Hepatocyte (in vitro differentiated cells): ENCODE results near the gene TANGO6. TPM values are rescaled to one million over a fixed set of nuclear protein-coding genes. Genes with fewer than 3 reads are reported as not detected.

Experiments used
- DNase-seq: peaks from one replicate; pipeline ENCODE4 v3.0.0-alpha.2; 2016; ENCODE audit warnings: low spot score
- H2AFZ ChIP-seq: fragments of 200-600 bp; sonication (generic); 2 replicates; pipeline ENCODE4 v1.6.0; 2016; ENCODE audit warnings: antibody characterized with exemption, mild to moderate bottlenecking
- H3K27ac ChIP-seq: fragments of 200-600 bp; sonication (generic); 2 replicates; pipeline ENCODE4 v1.5.1; 2016; ENCODE audit warnings: mild to moderate bottlenecking
- H3K27me3 ChIP-seq: fragments of 200-600 bp; sonication (generic); 2 replicates; pipeline ENCODE4 v1.6.1; 2016
- H3K36me3 ChIP-seq: fragments of 200-600 bp; sonication (generic); replicated peaks from 2 replicates; pipeline ENCODE4 v1.5.1; 2016; ENCODE audit warnings: low read depth; ENCODE audit not compliant: insufficient read depth
- H3K4me1 ChIP-seq: fragments of 200-600 bp; sonication (generic); 2 replicates; pipeline ENCODE4 v1.5.1; 2016; ENCODE audit warnings: mild to moderate bottlenecking, moderate library complexity; ENCODE audit not compliant: insufficient read depth
- H3K4me2 ChIP-seq: fragments of 200-600 bp; sonication (generic); 2 replicates; pipeline ENCODE4 v1.6.0; 2016
- H3K4me3 ChIP-seq: fragments of 200-600 bp; sonication (generic); 2 replicates; pipeline ENCODE4 v1.5.1; 2016; ENCODE audit warnings: mild to moderate bottlenecking
- H3K79me2 ChIP-seq: fragments of 200-600 bp; sonication (generic); 2 replicates; pipeline ENCODE4 v1.6.0; 2017; ENCODE audit warnings: mild to moderate bottlenecking
- H3K9me2 ChIP-seq: fragments of 200-600 bp; sonication (generic); replicated peaks from 2 replicates; pipeline ENCODE4 v1.6.0; 2017; ENCODE audit warnings: mild to moderate bottlenecking; ENCODE audit not compliant: insufficient read depth
- H3K9me3 ChIP-seq: fragments of 200-600 bp; sonication (generic); 2 replicates; pipeline ENCODE4 v1.5.1; 2016; ENCODE audit warnings: low read depth, mild to moderate bottlenecking
- H4K20me1 ChIP-seq: fragments of 200-600 bp; sonication (generic); 2 replicates; pipeline ENCODE4 v1.6.0; 2016; ENCODE audit warnings: mild to moderate bottlenecking; ENCODE audit not compliant: insufficient read depth, poor library complexity, severe bottlenecking
- EZH2 ChIP-seq: fragments of 200-600 bp; sonication (generic); IDR thresholded peaks from 2 replicates; pipeline ENCODE4 v1.6.1; 2016; ENCODE audit warnings: antibody characterized with exemption, mild to moderate bottlenecking, borderline replicate concordance
- EZH2phosphoT487 ChIP-seq: fragments of 200-600 bp; sonication (generic); IDR thresholded peaks from one replicate; pipeline ENCODE4 v1.6.1; 2018; ENCODE audit warnings: antibody characterized with exemption, mild to moderate bottlenecking, low read depth, moderate library complexity; ENCODE audit not compliant: unreplicated experiment, severe bottlenecking
- WGBS: methylation state at CpG from one replicate; pipeline ENCODE4 v1.1.6; 2016; ENCODE audit warnings: low lambda C conversion rate; ENCODE audit errors: missing lambda C conversion rate; 5-methylcytosine and 5-hydroxymethylcytosine counted together
- polyA plus RNA-seq: library from polyadenylated mRNA; unstranded; fragments of >200 nt; fragmentation: Nextera tagmentation; extraction: Ambion mirVana; gene quantifications from 2 replicates; pipeline ENCODE4 v1.2.1, GENCODE V29; 2016
- total RNA-seq: library from RNA; depleted of rRNA; stranded (reverse); fragments of >200 nt; gene quantifications from 2 replicates; pipeline ENCODE4 v1.2.3, GENCODE V29; 2014
- TF ChIP-seq, protein P1 (sequence below): fragments of 200-600 bp; sonication (generic); IDR thresholded peaks from 2 replicates; pipeline ENCODE4 v1.5.1; 2016; ENCODE audit warnings: antibody characterized with exemption, mild to moderate bottlenecking; ENCODE audit not compliant: poor library complexity

The TANGO6 gene
- total and polyA plus RNA-seq, 2 experiments from 2014 or later: 4.8 to 6.5 TPM

DNA sequence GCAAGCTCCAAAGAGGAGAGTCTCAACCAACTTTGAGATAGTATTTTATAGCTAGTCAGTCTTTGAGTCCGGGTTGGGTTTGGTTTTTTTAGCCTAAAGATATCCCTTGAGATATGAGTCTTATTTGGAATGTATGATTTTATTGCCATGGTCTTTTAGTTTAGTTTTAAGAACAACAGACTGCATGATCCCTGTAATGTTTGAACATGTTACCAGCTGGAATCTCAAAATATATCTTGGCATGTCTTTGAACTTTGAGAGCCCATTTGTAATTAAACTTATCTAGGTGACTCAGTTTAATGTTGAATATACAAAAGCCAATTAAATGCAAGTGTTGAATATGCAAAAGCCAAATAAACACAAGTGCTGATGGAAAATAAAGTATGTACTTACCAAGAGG, 100.6 kb downstream of the TANGO6 start:
- Histone ChIP-seq H4K20me1 (no peaks in the 10 kb centered on the region), H3K27me3 (no peaks in the 10 kb centered on the region), H3K4me3 (no peak overlapping the region), H3K36me3 (no peaks in the 10 kb centered on the region), H3K4me2 (no peak overlapping the region), H3K9me2 (no peaks in the 10 kb centered on the region), H3K9me3 (no peaks in the 10 kb centered on the region), H2AFZ (no peak overlapping the region), H3K79me2 (no peaks in the 10 kb centered on the region), H3K4me1 (no peaks in the 10 kb centered on the region), H3K27ac (no peak overlapping the region)
- WGBS: 64% methylated on average over 1 of the region's 1 CpG
- no peak for DNase-seq
- TF ChIP-seq, protein P1, sequence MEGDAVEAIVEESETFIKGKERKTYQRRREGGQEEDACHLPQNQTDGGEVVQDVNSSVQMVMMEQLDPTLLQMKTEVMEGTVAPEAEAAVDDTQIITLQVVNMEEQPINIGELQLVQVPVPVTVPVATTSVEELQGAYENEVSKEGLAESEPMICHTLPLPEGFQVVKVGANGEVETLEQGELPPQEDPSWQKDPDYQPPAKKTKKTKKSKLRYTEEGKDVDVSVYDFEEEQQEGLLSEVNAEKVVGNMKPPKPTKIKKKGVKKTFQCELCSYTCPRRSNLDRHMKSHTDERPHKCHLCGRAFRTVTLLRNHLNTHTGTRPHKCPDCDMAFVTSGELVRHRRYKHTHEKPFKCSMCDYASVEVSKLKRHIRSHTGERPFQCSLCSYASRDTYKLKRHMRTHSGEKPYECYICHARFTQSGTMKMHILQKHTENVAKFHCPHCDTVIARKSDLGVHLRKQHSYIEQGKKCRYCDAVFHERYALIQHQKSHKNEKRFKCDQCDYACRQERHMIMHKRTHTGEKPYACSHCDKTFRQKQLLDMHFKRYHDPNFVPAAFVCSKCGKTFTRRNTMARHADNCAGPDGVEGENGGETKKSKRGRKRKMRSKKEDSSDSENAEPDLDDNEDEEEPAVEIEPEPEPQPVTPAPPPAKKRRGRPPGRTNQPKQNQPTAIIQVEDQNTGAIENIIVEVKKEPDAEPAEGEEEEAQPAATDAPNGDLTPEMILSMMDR: no peak
- no peak for TF ChIP-seq EZH2phosphoT487
- no peak for TF ChIP-seq EZH2

DNA sequence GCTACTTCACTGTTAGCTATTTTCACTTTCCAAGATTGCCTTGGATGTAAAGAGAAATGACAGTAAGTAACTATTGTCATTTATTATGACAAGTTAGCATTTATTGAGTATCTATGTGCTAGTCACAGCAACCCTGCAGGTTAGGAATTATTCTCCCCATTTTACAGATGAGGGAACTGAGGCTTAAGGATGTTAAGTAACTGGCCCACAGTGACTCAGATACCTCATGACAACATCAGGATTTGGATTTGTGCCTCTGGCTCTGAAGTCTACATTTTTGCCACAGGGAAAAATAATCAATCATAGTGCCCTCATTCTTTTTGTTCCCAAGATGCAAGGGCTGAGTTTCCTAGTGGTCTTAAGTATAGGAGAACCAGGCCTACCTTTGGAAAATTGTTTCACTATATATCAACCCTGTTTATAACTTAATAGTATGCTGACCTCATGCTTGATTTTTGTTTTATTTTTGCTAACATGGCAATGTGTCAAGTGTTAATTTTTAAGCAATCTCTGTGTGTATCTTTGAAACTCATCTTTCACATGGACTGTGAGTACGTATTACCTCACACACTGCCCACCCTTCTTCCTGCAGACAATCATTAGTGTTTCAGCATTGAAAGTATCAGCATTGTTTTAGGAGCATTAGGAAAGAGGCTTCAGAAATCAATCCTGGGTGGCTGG, 105.0 kb downstream of the TANGO6 start:
- H3K9me2 ChIP-seq: no peaks in the 10 kb centered on the region
- no peak overlapping the region for H2AFZ ChIP-seq
- H3K9me3 ChIP-seq: no peaks in the 10 kb centered on the region
- 82% methylated on average over 1 of the region's 1 CpG for WGBS
- H3K4me3 ChIP-seq: no peak overlapping the region
- H3K36me3 ChIP-seq: no peaks in the 10 kb centered on the region
- no peak overlapping the region for H3K4me2 ChIP-seq
- TF ChIP-seq, protein P1: no peak
- no peak for TF ChIP-seq EZH2phosphoT487
- no peak for TF ChIP-seq EZH2
- no peak overlapping the region for H3K27ac ChIP-seq
- no peaks in the 10 kb centered on the region for H3K79me2 ChIP-seq
- DNase-seq: no peak
- H4K20me1 ChIP-seq: no peaks in the 10 kb centered on the region
- H3K27me3 ChIP-seq: no peaks in the 10 kb centered on the region
- H3K4me1 ChIP-seq: no peaks in the 10 kb centered on the region

DNA sequence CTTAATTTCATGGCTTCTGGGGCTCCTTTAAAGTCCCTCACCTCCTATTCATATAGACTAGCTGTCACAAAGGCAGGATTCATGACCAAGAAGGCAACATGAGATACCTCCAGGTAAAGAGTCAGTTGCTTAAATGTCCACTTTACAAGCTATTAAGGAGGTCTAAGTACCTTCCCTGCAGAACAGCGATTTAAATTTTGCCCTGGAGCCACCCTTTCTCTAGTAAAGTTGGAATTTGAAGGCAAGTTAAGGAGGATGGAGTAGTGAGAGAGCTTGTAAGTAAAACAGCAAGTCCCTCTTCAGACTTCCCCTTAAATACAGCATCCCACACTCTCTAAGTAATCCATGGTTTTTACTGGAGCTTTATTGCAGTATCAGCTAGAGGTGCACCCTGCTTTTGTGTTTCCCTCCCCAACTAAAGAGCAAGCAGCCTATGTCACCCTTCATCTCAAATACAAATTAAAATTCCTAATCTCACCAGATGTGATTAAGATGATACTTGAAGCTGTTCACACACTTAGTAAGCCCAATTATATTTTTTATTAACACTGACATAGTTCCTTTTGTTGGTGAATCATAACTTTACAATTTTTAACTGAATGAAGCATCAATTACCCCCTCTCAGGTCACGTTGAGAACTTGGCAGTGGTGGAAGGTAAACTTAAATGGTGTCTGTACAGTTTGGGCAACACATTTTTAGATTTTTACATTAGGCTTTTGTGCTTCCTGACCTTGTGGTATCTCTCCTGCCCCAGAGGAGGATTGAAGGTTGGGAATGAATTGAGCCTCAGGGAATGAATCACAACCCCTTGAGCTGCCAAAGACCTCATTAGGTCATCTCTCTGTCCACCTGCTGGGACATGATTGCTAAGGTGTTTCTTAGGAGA, 108.9 kb downstream of the TANGO6 start:
- Histone ChIP-seq H3K9me2 (no peaks in the 10 kb centered on the region), H3K27me3 (no peaks in the 10 kb centered on the region), H3K36me3 (no peaks in the 10 kb centered on the region), H4K20me1 (no peaks in the 10 kb centered on the region), H3K4me2 (no peak overlapping the region), H3K79me2 (no peaks in the 10 kb centered on the region), H3K4me1 (no peaks in the 10 kb centered on the region), H3K27ac (no peak overlapping the region), H2AFZ (no peak overlapping the region), H3K4me3 (no peak overlapping the region), H3K9me3 (no peaks in the 10 kb centered on the region)
- TF ChIP-seq EZH2phosphoT487 (no peak), EZH2 (no peak)
- TF ChIP-seq, protein P1: no peak
- 49% methylated on average over 2 of the region's 2 CpGs for WGBS
- no peak for DNase-seq
